H1 (cell line): ENCODE measurements around the gene AOC1. TPM values are rescaled to one million over a fixed set of nuclear protein-coding genes. Genes with fewer than 3 reads are reported as not detected.

Experiments used
- CTCF ChIA-PET: fragments of 300-600 bp; sonication (Branson Sonifier 250); formaldehyde crosslinking; loops from one replicate; lab custom pipeline; 2021; ENCODE audit not compliant: partially characterized antibody; lab: Charles Lee
- POLR2A ChIA-PET: fragments of 300-600 bp; sonication (Branson Sonifier 250); formaldehyde crosslinking; loops from one replicate; lab custom pipeline; 2021; ENCODE audit warnings: inconsistent platforms; ENCODE audit not compliant: partially characterized antibody; lab: Charles Lee
- DNase-seq, 2 experiments: peaks; one replicate each; pipeline versions ENCODE4 v3.0.0 to v3.0.0-alpha.2; 2010 to 2022; ENCODE audit warnings: low spot score in 2 of 2, low read depth in 1 of 2, mixed read lengths in 1 of 2
- FAIRE-seq: peaks from 2 replicates; lab custom pipeline; 2011; peaks lifted over from hg19 to GRCh38; lab: Jason Lieb, UNC
- H2AFZ ChIP-seq: 2 replicates; pipeline ENCODE4 v1.8.1; 2012; ENCODE audit warnings: low read length, inconsistent platforms
- H2AK5ac ChIP-seq: 2 replicates; pipeline ENCODE4 v1.6.1; 2013; ENCODE audit warnings: low read depth, low read length
- H2BK120ac ChIP-seq: replicated peaks from 2 replicates; pipeline ENCODE3; 2013; ENCODE audit warnings: low read depth, low read length, inconsistent platforms
- H2BK12ac ChIP-seq: 2 replicates; pipeline ENCODE4 v1.6.1; 2013; ENCODE audit warnings: low read depth, low read length
- H2BK15ac ChIP-seq: 2 replicates; pipeline ENCODE4 v1.6.1; 2013; ENCODE audit warnings: low read length
- H2BK20ac ChIP-seq: 2 replicates; pipeline ENCODE4 v1.6.1; 2013; ENCODE audit warnings: low read length
- H2BK5ac ChIP-seq: 2 replicates; pipeline ENCODE4 v1.6.1; 2013; ENCODE audit warnings: low read depth, low read length
- H3K14ac ChIP-seq: 2 replicates; pipeline ENCODE4 v1.6.1; 2013; ENCODE audit warnings: inconsistent platforms; ENCODE audit not compliant: insufficient read length
- H3K18ac ChIP-seq: 2 replicates; pipeline ENCODE4 v1.6.1; 2013; ENCODE audit warnings: low read length; ENCODE audit errors: extremely low read depth
- H3K23ac ChIP-seq: 2 replicates; pipeline ENCODE4 v1.6.1; 2013; ENCODE audit warnings: inconsistent platforms; ENCODE audit not compliant: insufficient read length
- H3K23me2 ChIP-seq: 2 replicates; pipeline ENCODE4 v1.6.1; 2013; ENCODE audit warnings: low read depth, low read length
- H3K27ac ChIP-seq: 2 replicates; pipeline ENCODE4 v1.6.1; 2011; ENCODE audit warnings: low read depth, low read length, inconsistent platforms
- H3K27me3 ChIP-seq, 4 experiments: replicated peaks in 1 of 4; 1 replicate in 1 of 4; 2 replicates in 3 of 4; pipeline versions ENCODE4 v1.6.1 to v1.8.1; 2011 to 2013; ENCODE audit warnings: low read length in 3 of 4, mild to moderate bottlenecking in 3 of 4, inconsistent platforms in 2 of 4, mixed read lengths in 2 of 4, moderate library complexity in 1 of 4; ENCODE audit not compliant: control insufficient read depth in 3 of 4, insufficient read depth in 3 of 4; ENCODE audit errors: extremely low read depth in 1 of 4
- H3K36me3 ChIP-seq, 4 experiments: 2 replicates each; pipeline versions ENCODE4 v1.6.1 to v1.8.1; 2011 to 2013; ENCODE audit warnings: mild to moderate bottlenecking in 4 of 4, low read length in 3 of 4, moderate library complexity in 2 of 4, control low read depth in 1 of 4, inconsistent platforms in 1 of 4; ENCODE audit not compliant: insufficient read depth in 4 of 4, control insufficient read depth in 2 of 4
- H3K4ac ChIP-seq: replicated peaks from 2 replicates; pipeline ENCODE3; 2013; ENCODE audit warnings: low read length, low read depth, mixed read lengths, inconsistent platforms; ENCODE audit not compliant: insufficient read length
- H3K4me1 ChIP-seq, 4 experiments: replicated peaks in 1 of 4; 1 replicate in 1 of 4; 2 replicates in 3 of 4; pipeline versions ENCODE4 v1.6.1 to v1.8.1; 2011 to 2013; ENCODE audit warnings: low read length in 3 of 4, inconsistent platforms in 2 of 4, mixed read lengths in 1 of 4; ENCODE audit not compliant: insufficient read depth in 4 of 4, control insufficient read depth in 3 of 4
- H3K4me2 ChIP-seq, 2 experiments: 2 replicates each; pipeline versions ENCODE4 v1.6.1 to v1.8.1; 2011 to 2013; ENCODE audit warnings: low read depth in 2 of 2, low read length in 2 of 2, control low read depth in 1 of 2, inconsistent platforms in 1 of 2, mild to moderate bottlenecking in 1 of 2; ENCODE audit not compliant: insufficient read depth in 1 of 2
- H3K4me3 ChIP-seq, 4 experiments: fragments of 200-600, 300-600 bp in 1 of 4; sonication (generic), shearing (Covaris generic), sonication (Bioruptor Twin) in 1 of 4; 2 replicates each; pipeline versions ENCODE4 v1.5.1 to v1.8.1; 2011 to 2016; ENCODE audit warnings: low read length in 4 of 4, low read depth in 3 of 4, control low read depth in 2 of 4, inconsistent platforms in 2 of 4, mild to moderate bottlenecking in 2 of 4, mixed read lengths in 1 of 4, moderate library complexity in 1 of 4; ENCODE audit not compliant: insufficient read depth in 2 of 4; ENCODE audit errors: extremely low read depth in 1 of 4
- H3K56ac ChIP-seq: replicated peaks from 2 replicates; pipeline ENCODE3; 2013; ENCODE audit warnings: low read depth, mild to moderate bottlenecking, mixed read lengths, low read length, inconsistent platforms; ENCODE audit not compliant: insufficient read length
- H3K79me1 ChIP-seq: 2 replicates; pipeline ENCODE4 v1.6.1; 2013; ENCODE audit warnings: low read depth, low read length, control low read depth
- H3K79me2 ChIP-seq, 2 experiments: 2 replicates each; pipeline versions ENCODE4 v1.6.1 to v1.8.1; 2012 to 2013; ENCODE audit warnings: low read length in 2 of 2, mild to moderate bottlenecking in 2 of 2, inconsistent platforms in 1 of 2; ENCODE audit not compliant: insufficient read depth in 2 of 2, control insufficient read depth in 1 of 2
- H3K9ac ChIP-seq, 4 experiments: replicated peaks in 1 of 4; 1 replicate in 1 of 4; 2 replicates in 3 of 4; pipeline versions ENCODE4 v1.6.1 to v1.8.1; 2011 to 2013; ENCODE audit warnings: low read depth in 3 of 4, low read length in 3 of 4, control low read depth in 2 of 4, mild to moderate bottlenecking in 2 of 4, moderate library complexity in 2 of 4, inconsistent platforms in 1 of 4; ENCODE audit errors: extremely low read depth in 1 of 4
- H3K9me3 ChIP-seq, 2 experiments: 2 replicates each; pipeline versions ENCODE4 v1.6.1 to v1.8.1; 2012 to 2013; ENCODE audit warnings: mild to moderate bottlenecking in 2 of 2, moderate library complexity in 2 of 2, control low read depth in 1 of 2, inconsistent platforms in 1 of 2, low read depth in 1 of 2, low read length in 1 of 2, mixed read lengths in 1 of 2; ENCODE audit not compliant: insufficient read depth in 2 of 2
- H4K20me1 ChIP-seq, 2 experiments: replicated peaks in 1 of 2; 2 replicates each; pipeline versions ENCODE3 to v1.8.1; 2011 to 2013; ENCODE audit warnings: inconsistent platforms in 2 of 2, low read length in 2 of 2, mild to moderate bottlenecking in 1 of 2; ENCODE audit not compliant: insufficient read depth in 2 of 2, control insufficient read depth in 1 of 2
- H4K5ac ChIP-seq: 2 replicates; pipeline ENCODE4 v1.6.1; 2013; ENCODE audit warnings: low read length, low read depth, mixed read lengths, inconsistent platforms; ENCODE audit not compliant: insufficient read length
- H4K8ac ChIP-seq: 2 replicates; pipeline ENCODE4 v1.8.0; 2013; ENCODE audit warnings: mild to moderate bottlenecking, moderate library complexity, low read length, inconsistent platforms; ENCODE audit not compliant: insufficient read depth; ENCODE audit errors: extremely low read depth
- H4K91ac ChIP-seq: replicated peaks from 2 replicates; pipeline ENCODE3; 2013; ENCODE audit warnings: low read length, mixed read lengths, inconsistent platforms; ENCODE audit not compliant: insufficient read length
- CEBPB ChIP-seq: IDR thresholded peaks from 2 replicates; pipeline ENCODE4 v1.6.1; 2012; ENCODE audit warnings: low read depth, low read length
- CHD1 ChIP-seq: IDR thresholded peaks from 2 replicates; pipeline ENCODE4 v1.6.1; 2012; ENCODE audit warnings: low read depth, low read length, improper control_type of control experiment
- CHD2 ChIP-seq: IDR thresholded peaks from 2 replicates; pipeline ENCODE4 v1.6.1; 2012; ENCODE audit warnings: low read length, improper control_type of control experiment
- CREB1 ChIP-seq: IDR thresholded peaks from 2 replicates; pipeline ENCODE4 v1.6.1; 2012; ENCODE audit warnings: inconsistent platforms
- CTBP2 ChIP-seq: IDR thresholded peaks from 2 replicates; pipeline ENCODE4 v1.7.0; 2011; ENCODE audit warnings: borderline replicate concordance, mild to moderate bottlenecking, moderate library complexity, mixed read lengths, low read length; ENCODE audit not compliant: insufficient read depth, insufficient read length
- E2F6 ChIP-seq: IDR thresholded peaks from 2 replicates; pipeline ENCODE4 v1.6.1; 2012; ENCODE audit warnings: inconsistent platforms
- EZH2 ChIP-seq: fragments of 200-600 bp; sonication (generic); IDR thresholded peaks from 2 replicates; pipeline ENCODE4 v1.7.1; 2012; ENCODE audit warnings: low read depth, mild to moderate bottlenecking, moderate library complexity, low read length, inconsistent platforms; ENCODE audit not compliant: severe bottlenecking
- HDAC2 ChIP-seq, 2 experiments: fragments of 300-600 bp in 1 of 2; sonication (generic) in 1 of 2; IDR thresholded peaks; 2 replicates each; pipeline ENCODE4 v1.6.1; 2011 to 2012; ENCODE audit warnings: low read depth in 2 of 2, low read length in 2 of 2, mild to moderate bottlenecking in 2 of 2, moderate library complexity in 2 of 2, borderline replicate concordance in 1 of 2, inconsistent platforms in 1 of 2
- KDM1A ChIP-seq: fragments of 200-600, 300-600 bp; sonication (generic); IDR thresholded peaks from 2 replicates; pipeline ENCODE4 v1.7.1; 2016; ENCODE audit warnings: mild to moderate bottlenecking, low read length, borderline replicate concordance
- SUZ12 ChIP-seq: fragments of 200-600 bp; sonication (generic); IDR thresholded peaks from 2 replicates; pipeline ENCODE4 v1.6.1; 2012; ENCODE audit warnings: mild to moderate bottlenecking, inconsistent platforms, low read length, moderate library complexity, mixed read lengths
- TBP ChIP-seq: IDR thresholded peaks from 2 replicates; pipeline ENCODE4 v1.6.1; 2011; ENCODE audit warnings: low read depth, low read length, improper control_type of control experiment
- USF2 ChIP-seq: IDR thresholded peaks from 2 replicates; pipeline ENCODE4 v1.6.1; 2011; ENCODE audit warnings: low read length, improper control_type of control experiment
- ZNF274 ChIP-seq: IDR thresholded peaks from 2 replicates; pipeline ENCODE4 v1.7.0; 2012; ENCODE audit warnings: low read length, borderline replicate concordance; ENCODE audit errors: extremely low read depth
- WGBS, 2 experiments: shearing (Covaris generic) in 1 of 2; methylation state at CpG; one replicate each; pipeline versions ENCODE4 v1.1.6 to v1.1.7; 2013 to 2015; ENCODE audit warnings: low lambda C conversion rate in 2 of 2, mixed read lengths in 2 of 2, inconsistent platforms in 1 of 2, low coverage in 1 of 2, missing lambda C conversion rate in 1 of 2; ENCODE audit not compliant: insufficient replicate concordance in 2 of 2, insufficient coverage in 1 of 2, insufficient read length in 1 of 2; ENCODE audit errors: extremely low coverage in 1 of 2, missing lambda C conversion rate in 1 of 2; 5-methylcytosine and 5-hydroxymethylcytosine counted together
- polyA plus RNA-seq, 7 experiments: library from polyadenylated mRNA; depleted of rRNA in 3 of 7; stranded (reverse) in 5 of 7; unstranded in 2 of 7; fragments of >200 nt in 5 of 7; fragments of 200-250 nt in 2 of 7; gene quantifications; 1 replicate in 5 of 7; 2 replicates in 1 of 7; 4 replicates in 1 of 7; pipeline versions ENCODE4 v1.2.1 to v1.2.3, GENCODE V29; 2011 to 2013; ENCODE audit warnings: missing spikeins in 2 of 7, mixed read lengths in 2 of 7
- total RNA-seq: library from RNA; stranded (reverse); fragmentation: NEBNext Ultra II Directional; extraction: Animal tissue kit (Norgen Biotek cat#: 25700); gene quantifications from 2 replicates; pipeline ENCODE4 v1.2.1, GENCODE V29; 2021

Gene AOC1
- total and polyA plus RNA-seq, 2 of the 8 experiments (the other 6 are each of a cell fraction or from before 2014, with no cell fraction given) = 0.15 to 0.17 TPM

GRCh38 chr7:150830937-150831336 lies 21.4 kb upstream of the AOC1 start:
- no peak for FAIRE-seq
- no peak for TF ChIP-seq TBP
- no peak for TF ChIP-seq KDM1A
- no peak for TF ChIP-seq ZNF274
- TF ChIP-seq CHD2 = no peak
- no peak for TF ChIP-seq CEBPB
- TF ChIP-seq CTBP2 = no peak
- no peak for TF ChIP-seq CHD1
- TF ChIP-seq E2F6 = no peak
- TF ChIP-seq SUZ12 = no peak
- TF ChIP-seq EZH2 = no peak
- TF ChIP-seq USF2 = no peak
- TF ChIP-seq HDAC2 (IDR thresholded peaks at IDR 0.05; ENCODE audit: borderline replicate concordance in 1 of 2, low read depth in 2 of 2, low read length in 2 of 2) = no peak
- no peak for TF ChIP-seq CREB1

More at GRCh38 chr7:150830937-150831336, 21.4 kb upstream of the AOC1 start:
- Histone ChIP-seq H4K8ac (no peak overlapping the region), H2AFZ (no peak overlapping the region), H3K4me3 (no peak overlapping the region), H3K23me2 (no peaks in the 10 kb centered on the region), H3K27ac (no peak overlapping the region), H4K5ac (no peak overlapping the region), H3K4ac (no peak overlapping the region), H3K79me1 (no peaks in the 10 kb centered on the region), H2BK12ac (no peak overlapping the region), H3K9ac (no peak overlapping the region), H3K18ac (no peak overlapping the region), H2BK120ac (no peak overlapping the region), H3K56ac (no peak overlapping the region), H2BK15ac (no peak overlapping the region), H3K36me3 (no peaks in the 10 kb centered on the region), H3K4me2 (no peak overlapping the region), H2BK20ac (no peak overlapping the region), H3K4me1 (no peaks in the 10 kb centered on the region), H2AK5ac (no peak overlapping the region), H4K20me1 (no peaks in the 10 kb centered on the region), H3K27me3 (no peaks in the 10 kb centered on the region), H3K79me2 (no peaks in the 10 kb centered on the region), H3K23ac (no peak overlapping the region), H4K91ac (no peak overlapping the region), H2BK5ac (no peak overlapping the region), H3K14ac (no peak overlapping the region), H3K9me3 (no peaks in the 10 kb centered on the region)
- ChIA-PET POLR2A (no interaction called here), CTCF (no interaction called here)
- WGBS, 2 experiments = 0% methylated on average over 1 of the region's 1 CpG; no CpG with 5 or more reads in 1 of the 2 experiments
- DNase-seq = no peak
